ENCODE results near the gene RBM3. TPM values are rescaled to one million over a fixed set of nuclear protein-coding genes. Genes with fewer than 3 reads are reported as not detected.
A peak's percentile ranks its signal among the peaks of the same experiment; 100 is the strongest.

The RBM3 gene
- total and polyA plus RNA-seq, 2 experiments from 2014 or later: 47.8 to 65.7 TPM

GRCh38 chrX:48560681-48561080 lies 13.6 kb upstream of the RBM3 start:
- no peaks in the 10 kb centered on the region for H3K27me3 ChIP-seq
- DNase-seq (ENCODE audit: low read depth in 1 of 2, low spot score in 1 of 2): no peak
- no peaks in the 10 kb centered on the region for H3K36me3 ChIP-seq
- no peaks in the 10 kb centered on the region for H3K9me3 ChIP-seq (ENCODE audit: low read depth)
- H3K4me1 ChIP-seq (ENCODE audit: low read depth): no peaks in the 10 kb centered on the region
- no peak for TF ChIP-seq CTCF (IDR thresholded peaks at IDR 0.05; ENCODE audit: low read depth, low read length)
- no peak overlapping the region for H3K4me3 ChIP-seq
- H3K27ac ChIP-seq: no peak overlapping the region

- no peaks in the 10 kb centered on the region for H3K27me3 ChIP-seq
- H3K9me3 ChIP-seq (ENCODE audit: low read depth): no peaks in the 10 kb centered on the region
- no peak overlapping the region for H3K27ac ChIP-seq
- no peak for DNase-seq (ENCODE audit: low read depth in 1 of 2, low spot score in 1 of 2)
- no peak overlapping the region for H3K4me3 ChIP-seq
- H3K4me1 ChIP-seq (ENCODE audit: low read depth): no peaks in the 10 kb centered on the region
- no peak for TF ChIP-seq CTCF (IDR thresholded peaks at IDR 0.05; ENCODE audit: low read depth, low read length)
- no peaks in the 10 kb centered on the region for H3K36me3 ChIP-seq
Measured at GRCh38 chrX:48569958-48570357, 4.3 kb upstream of the RBM3 start.

GRCh38 chrX:48573690-48574269 lies 504 bp upstream of the RBM3 start:
- peak overlapping the region; percentile 99 for H3K27ac ChIP-seq
- H3K36me3 ChIP-seq: peaks cover 18% of the 10 kb centered on the region
- no peaks in the 10 kb centered on the region for H3K27me3 ChIP-seq
- peak in 1 of 2 donors; percentile 68 for DNase-seq (ENCODE audit: low read depth in 1 of 2, low spot score in 1 of 2)
- no peaks in the 10 kb centered on the region for H3K9me3 ChIP-seq (ENCODE audit: low read depth)
- H3K4me1 ChIP-seq (ENCODE audit: low read depth): no peaks in the 10 kb centered on the region
- TF ChIP-seq CTCF (IDR thresholded peaks at IDR 0.05; ENCODE audit: low read depth, low read length): no peak
- peak overlapping the region; percentile 83 for H3K4me3 ChIP-seq

GRCh38 chrX:48575642-48576041 lies 1.4 kb downstream of the RBM3 start:
- H3K9me3 ChIP-seq (ENCODE audit: low read depth): no peaks in the 10 kb centered on the region
- TF ChIP-seq CTCF (IDR thresholded peaks at IDR 0.05; ENCODE audit: low read depth, low read length): no peak
- peaks cover 18% of the 10 kb centered on the region for H3K36me3 ChIP-seq
- H3K27me3 ChIP-seq: no peaks in the 10 kb centered on the region
- DNase-seq (ENCODE audit: low read depth in 1 of 2, low spot score in 1 of 2): no peak
- no peaks in the 10 kb centered on the region for H3K4me1 ChIP-seq (ENCODE audit: low read depth)
- no peak overlapping the region for H3K27ac ChIP-seq
- peak overlapping the region; percentile 83 for H3K4me3 ChIP-seq

GRCh38 chrX:48576108-48576507 lies 1.8 kb downstream of the RBM3 start:
- Histone ChIP-seq H3K9me3 (ENCODE audit: low read depth) (no peaks in the 10 kb centered on the region), H3K4me3 (no peak overlapping the region), H3K27ac (no peak overlapping the region), H3K36me3 (peaks cover 18% of the 10 kb centered on the region), H3K27me3 (no peaks in the 10 kb centered on the region), H3K4me1 (ENCODE audit: low read depth) (no peaks in the 10 kb centered on the region)
- TF ChIP-seq CTCF (IDR thresholded peaks at IDR 0.05; ENCODE audit: low read depth, low read length): no peak
- no peak for DNase-seq (ENCODE audit: low read depth in 1 of 2, low spot score in 1 of 2)

All from cardiac muscle cell (in vitro differentiated cells and primary cell).